K562 (cell line): ENCODE results near the gene PBX2. TPM values are rescaled to one million over a fixed set of nuclear protein-coding genes. Genes with fewer than 3 reads are reported as not detected.

ENCODE experiments used
- ATAC-seq: fragments of 200-7000 bp; cut with Tn5 transposase; 3 replicates; pipeline ENCODE4 v1.9.1; 2020; ENCODE audit warnings: moderate library complexity
- BruUV-seq: library from RNA; stranded (reverse); fragments of 400-500 nt; replicated peaks from 2 replicates; lab custom pipeline; 2021; lab: Mats Ljungman, UMichigan
- CTCF ChIA-PET: fragments of 300-600 bp; formaldehyde crosslinking; extraction: SDS; loops from one replicate; lab custom pipeline; 2021; ENCODE audit warnings: low intra/inter-chr PET ratio; lab: Yijun Ruan, JAX
- POLR2A ChIA-PET: fragments of 300-600, 350-650 bp; sonication (Branson Sonifier 250); formaldehyde crosslinking; extraction: SDS; loops from one replicate; lab custom pipeline; 2021; ENCODE audit warnings: antibody characterized with exemption, inconsistent platforms; lab: Yijun Ruan, JAX
- DNase-seq, 4 experiments: peaks; one replicate each; pipeline versions ENCODE4 v3.0.0 to v3.0.0-alpha.2; 2011 to 2018; ENCODE audit warnings: low spot score in 3 of 4, mixed read lengths in 3 of 4; ENCODE audit errors: extremely low read depth in 1 of 4
- FAIRE-seq: peaks from 2 replicates; lab custom pipeline; 2011; peaks lifted over from hg19 to GRCh38; lab: Jason Lieb, UNC
- H2AFZ ChIP-seq: 2 replicates; pipeline ENCODE4 v1.6.0; 2011; ENCODE audit warnings: low read depth, low read length, control low read depth, inconsistent platforms
- H3K27ac ChIP-seq: fragments of 200-600 bp; 3 replicates; pipeline ENCODE4 v1.8.0; 2011; ENCODE audit warnings: low read depth, mild to moderate bottlenecking, control low read depth, inconsistent platforms, low read length, moderate library complexity, mixed read lengths; ENCODE audit errors: extremely low read depth
- H3K27me3 ChIP-seq, 2 experiments: fragments of 300-600 bp in 1 of 2; 2 replicates in 1 of 2; 3 replicates in 1 of 2; pipeline versions ENCODE4 v1.6.0 to v1.8.0; 2011; ENCODE audit warnings: inconsistent platforms in 2 of 2, low read length in 2 of 2, mild to moderate bottlenecking in 1 of 2, mixed read lengths in 1 of 2, moderate library complexity in 1 of 2; ENCODE audit not compliant: control insufficient read depth in 2 of 2, insufficient read depth in 2 of 2
- H3K36me3 ChIP-seq: fragments of 300-600 bp; 3 replicates; pipeline ENCODE4 v1.8.0; 2011; ENCODE audit warnings: mild to moderate bottlenecking, low read length, inconsistent platforms; ENCODE audit not compliant: control insufficient read depth, insufficient read depth
- H3K4me1 ChIP-seq, 2 experiments: fragments of 200-600 bp in 1 of 2; replicated peaks in 1 of 2; 2 replicates in 1 of 2; 3 replicates in 1 of 2; pipeline versions ENCODE4 v1.5.1 to v1.8.0; 2011; ENCODE audit warnings: inconsistent platforms in 2 of 2, low read length in 2 of 2, mild to moderate bottlenecking in 1 of 2, mixed read lengths in 1 of 2, moderate library complexity in 1 of 2; ENCODE audit not compliant: control insufficient read depth in 2 of 2, insufficient read depth in 2 of 2
- H3K4me2 ChIP-seq: 2 replicates; pipeline ENCODE4 v1.6.1; 2011; ENCODE audit warnings: low read length, control low read depth, inconsistent platforms, mixed read lengths; ENCODE audit not compliant: insufficient read depth
- H3K4me3 ChIP-seq: fragments of 200-600 bp; sonication (generic), shearing (Covaris generic); 2 replicates; pipeline ENCODE4 v1.5.1; 2016; ENCODE audit warnings: control low read depth, inconsistent platforms
- H3K79me2 ChIP-seq: fragments of 200-600 bp; 3 replicates; pipeline ENCODE4 v1.8.0; 2011; ENCODE audit warnings: low read length, inconsistent platforms; ENCODE audit not compliant: control insufficient read depth, insufficient read depth
- H3K9ac ChIP-seq, 2 experiments: 2 replicates each; pipeline versions ENCODE4 v1.6.0 to v1.6.1; 2011; ENCODE audit warnings: low read depth in 2 of 2, low read length in 2 of 2, control low read depth in 1 of 2, inconsistent platforms in 1 of 2, mild to moderate bottlenecking in 1 of 2, mixed read lengths in 1 of 2; ENCODE audit not compliant: insufficient read depth in 1 of 2
- H3K9me1 ChIP-seq: one replicate; pipeline ENCODE4 v1.6.0; 2011; ENCODE audit warnings: inconsistent platforms, mild to moderate bottlenecking, low read length, moderate library complexity; ENCODE audit not compliant: control insufficient read depth, insufficient read depth
- H3K9me3 ChIP-seq: replicated peaks from 2 replicates; pipeline ENCODE4 v1.5.1; 2011; ENCODE audit warnings: low read depth, low read length, inconsistent platforms; ENCODE audit not compliant: control insufficient read depth, insufficient read depth
- H4K20me1 ChIP-seq: replicated peaks from 2 replicates; pipeline ENCODE4 v1.6.1; 2011; ENCODE audit warnings: low read length, inconsistent platforms, mixed read lengths; ENCODE audit not compliant: control insufficient read depth, insufficient read depth
- C11orf30 ChIP-seq: fragments of 450-650 bp; IDR thresholded peaks from 2 replicates; pipeline ENCODE4 v1.6.1; 2016; ENCODE audit warnings: low read depth, mild to moderate bottlenecking
- CREB5 ChIP-seq: fragments of 250-450 bp; sonication (Bioruptor Pico); IDR thresholded peaks from 2 replicates; pipeline ENCODE4 v1.5.0; 2020; ENCODE audit warnings: mild to moderate bottlenecking
- FOXK2 ChIP-seq, 2 experiments: fragments of 450-650 bp; IDR thresholded peaks in 1 of 2; conservative IDR thresholded peaks in 1 of 2; 2 replicates each; pipeline ENCODE4 v1.6.1; 2016; ENCODE audit warnings: low read depth in 2 of 2, mild to moderate bottlenecking in 1 of 2
- HMBOX1 ChIP-seq: sonication (generic); IDR thresholded peaks from 2 replicates; pipeline ENCODE4 v1.6.1; 2016
- NELFE ChIP-seq: IDR thresholded peaks from 2 replicates; pipeline ENCODE4 v1.6.1; 2011; ENCODE audit warnings: mild to moderate bottlenecking; ENCODE audit not compliant: insufficient read depth, insufficient read length
- PRPF4 ChIP-seq: fragments of 200-400 bp; formaldehyde crosslinking; IDR thresholded peaks from one replicate; pipeline ENCODE4 v1.6.1; 2017; ENCODE audit warnings: low read length, low read depth, mild to moderate bottlenecking; ENCODE audit not compliant: insufficient read depth, poor library complexity, severe bottlenecking
- SAFB2 ChIP-seq: fragments of 200-400 bp; formaldehyde crosslinking; IDR thresholded peaks from 2 replicates; pipeline ENCODE4 v1.6.1; 2018; ENCODE audit warnings: borderline replicate concordance, low read length, low read depth, moderate library complexity; ENCODE audit not compliant: severe bottlenecking
- SMARCA5 ChIP-seq: fragments of 450-650 bp; IDR thresholded peaks from 2 replicates; pipeline ENCODE4 v1.6.1; 2016
- SRSF3 ChIP-seq: fragments of 200-400 bp; formaldehyde crosslinking; IDR thresholded peaks from 2 replicates; pipeline ENCODE4 v1.6.1; 2016; ENCODE audit warnings: mild to moderate bottlenecking, low read length, moderate library complexity; ENCODE audit not compliant: insufficient read depth
- TCF3 ChIP-seq: sonication (generic); formaldehyde crosslinking; IDR thresholded peaks from 2 replicates; pipeline ENCODE4 v1.4.0; 2020; ENCODE audit warnings: mild to moderate bottlenecking, missing genetic modification reagents
- WGBS: fragments of 100-300 bp; shearing (Covaris generic); methylation state at CpG from one replicate; pipeline ENCODE4 v1.1.6; 2016; ENCODE audit warnings: low coverage, mixed read lengths; ENCODE audit not compliant: insufficient coverage; ENCODE audit errors: missing lambda C conversion rate; 5-methylcytosine and 5-hydroxymethylcytosine counted together
- in situ Hi-C: fragments of 300-500 bp; cut with MboI; formaldehyde crosslinking; loops from 4 replicates; pipeline ENCODE4 v1.15.0; 2018; ENCODE audit warnings: inconsistent platforms, mixed read lengths
- intact Hi-C: fragments of 100-400 bp; cut with micrococcal nuclease; formaldehyde crosslinking; loops from 2 replicates; pipeline ENCODE4 v1.14.2; 2022
- polyA plus RNA-seq, 8 experiments: library from polyadenylated mRNA; depleted of rRNA in 4 of 8; stranded (reverse) in 5 of 8; unstranded in 3 of 8; fragments of >200 nt; fragmentation: Nextera tagmentation in 2 of 8; fragmentation: Illumina TruSeq in 1 of 8; extraction: Ambion mirVana in 2 of 8; extraction: Trizol in 1 of 8; gene quantifications; 2 replicates each; pipeline versions ENCODE4 v1.2.1 to v1.2.3, GENCODE V29; 2011 to 2014; ENCODE audit warnings: inconsistent platforms in 1 of 8, missing spikeins in 1 of 8
- total RNA-seq, 7 experiments: library from RNA; depleted of rRNA in 6 of 7; stranded (reverse); fragments of >200 nt in 6 of 7; fragmentation: Illumina TruSeq in 2 of 7; extraction: Trizol in 2 of 7; gene quantifications; 2 replicates each; pipeline versions ENCODE4 v1.2.1 to v1.2.3, GENCODE V29; 2011 to 2021; ENCODE audit warnings: low replicate concordance in 1 of 7
- TF ChIP-seq, protein P1 (sequence below): sonication (generic); formaldehyde crosslinking; IDR thresholded peaks from 2 replicates; pipeline ENCODE4 v1.8.0; 2022; ENCODE audit warnings: missing genetic modification reagents, mild to moderate bottlenecking, borderline replicate concordance
- TF ChIP-seq, protein P2 (sequence below): fragments of 450-650 bp; IDR thresholded peaks from 2 replicates; pipeline ENCODE4 v1.7.1; 2018; ENCODE audit warnings: mild to moderate bottlenecking, low read depth; ENCODE audit not compliant: partially characterized antibody

The PBX2 gene
- total and polyA plus RNA-seq, 9 of the 15 experiments (the other 6 are each of a cell fraction or from before 2014, with no cell fraction given) = 1.9 to 134 (median 62.5) TPM

GRCh38 chr6:32176476-32177182 lies 13.4 kb downstream of the PBX2 start:
- ChIA-PET POLR2A (interaction anchor here (0.7 to 4.5 kb wide), 14 partner anchors 8 to 336 kb away, joined by 3 to 30 read pairs (median 4); partner anchors contain the start of genes ATF6B, EGFL8, FKBPL and PBX2), CTCF (no interaction called here)
- 21% methylated on average over 5 of the region's 5 CpGs for WGBS
- H3K27ac ChIP-seq = peak overlapping the region; percentile 94
- peak overlapping the region; percentile 88 for H3K4me3 ChIP-seq
- H3K9me3 ChIP-seq = no peaks in the 10 kb centered on the region
- H3K36me3 ChIP-seq = peaks cover 37% of the 10 kb centered on the region; the same call in 2 of the 3 replicates
- H3K79me2 ChIP-seq = peaks cover 74% of the 10 kb centered on the region
- intact Hi-C loops = loop anchor here (1.0 to 10.0 kb wide), 4 partner anchors 19 to 512 kb away; partner anchors contain the start of genes C6orf47, CSNK2B, FKBPL and GPANK1
- peak overlapping the region; percentile 83 to 86; a peak in 3 of 4 replicates for H3K9ac ChIP-seq
- H2AFZ ChIP-seq = peak overlapping the region; percentile 92
- no peaks in the 10 kb centered on the region for H4K20me1 ChIP-seq
- H3K4me2 ChIP-seq = peak overlapping the region; percentile 100
- no peaks in the 10 kb centered on the region for H3K27me3 ChIP-seq
- FAIRE-seq (peak; percentile 6), ATAC-seq (no peak), DNase-seq (peak in 3 of 4 experiments; percentile 33 to 58 (median 50))
- BruUV-seq = no TSS peak
- H3K4me1 ChIP-seq = peaks cover 27 to 56% of the 10 kb centered on the region in 2 experiments
- H3K9me1 ChIP-seq = peaks cover 7% of the 10 kb centered on the region
- in situ Hi-C loops = no loop called here
- TF ChIP-seq PRPF4 = no peak
- TF ChIP-seq SRSF3 = no peak
- no peak for TF ChIP-seq HMBOX1
- TF ChIP-seq, protein P1, sequence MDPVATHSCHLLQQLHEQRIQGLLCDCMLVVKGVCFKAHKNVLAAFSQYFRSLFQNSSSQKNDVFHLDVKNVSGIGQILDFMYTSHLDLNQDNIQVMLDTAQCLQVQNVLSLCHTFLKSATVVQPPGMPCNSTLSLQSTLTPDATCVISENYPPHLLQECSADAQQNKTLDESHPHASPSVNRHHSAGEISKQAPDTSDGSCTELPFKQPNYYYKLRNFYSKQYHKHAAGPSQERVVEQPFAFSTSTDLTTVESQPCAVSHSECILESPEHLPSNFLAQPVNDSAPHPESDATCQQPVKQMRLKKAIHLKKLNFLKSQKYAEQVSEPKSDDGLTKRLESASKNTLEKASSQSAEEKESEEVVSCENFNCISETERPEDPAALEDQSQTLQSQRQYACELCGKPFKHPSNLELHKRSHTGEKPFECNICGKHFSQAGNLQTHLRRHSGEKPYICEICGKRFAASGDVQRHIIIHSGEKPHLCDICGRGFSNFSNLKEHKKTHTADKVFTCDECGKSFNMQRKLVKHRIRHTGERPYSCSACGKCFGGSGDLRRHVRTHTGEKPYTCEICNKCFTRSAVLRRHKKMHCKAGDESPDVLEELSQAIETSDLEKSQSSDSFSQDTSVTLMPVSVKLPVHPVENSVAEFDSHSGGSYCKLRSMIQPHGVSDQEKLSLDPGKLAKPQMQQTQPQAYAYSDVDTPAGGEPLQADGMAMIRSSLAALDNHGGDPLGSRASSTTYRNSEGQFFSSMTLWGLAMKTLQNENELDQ (CRISPR knock-in tag) = no peak
- TF ChIP-seq C11orf30 = no peak
- no peak for TF ChIP-seq CREB5 (CRISPR knock-in tag)
- TF ChIP-seq NELFE = no peak
- peak; percentile 11; the same call in 1 of the 2 replicates for TF ChIP-seq SMARCA5
- TF ChIP-seq FOXK2 (conservative IDR thresholded peaks at IDR 0.05 in 1 of 2, IDR thresholded peaks at IDR 0.05 in 1 of 2; ENCODE audit: low read depth in 2 of 2) = peak in 1 of 2 experiments; percentile 46; a peak in 3 of 4 replicates
- TF ChIP-seq SAFB2 = no peak
- TF ChIP-seq, protein P2, sequence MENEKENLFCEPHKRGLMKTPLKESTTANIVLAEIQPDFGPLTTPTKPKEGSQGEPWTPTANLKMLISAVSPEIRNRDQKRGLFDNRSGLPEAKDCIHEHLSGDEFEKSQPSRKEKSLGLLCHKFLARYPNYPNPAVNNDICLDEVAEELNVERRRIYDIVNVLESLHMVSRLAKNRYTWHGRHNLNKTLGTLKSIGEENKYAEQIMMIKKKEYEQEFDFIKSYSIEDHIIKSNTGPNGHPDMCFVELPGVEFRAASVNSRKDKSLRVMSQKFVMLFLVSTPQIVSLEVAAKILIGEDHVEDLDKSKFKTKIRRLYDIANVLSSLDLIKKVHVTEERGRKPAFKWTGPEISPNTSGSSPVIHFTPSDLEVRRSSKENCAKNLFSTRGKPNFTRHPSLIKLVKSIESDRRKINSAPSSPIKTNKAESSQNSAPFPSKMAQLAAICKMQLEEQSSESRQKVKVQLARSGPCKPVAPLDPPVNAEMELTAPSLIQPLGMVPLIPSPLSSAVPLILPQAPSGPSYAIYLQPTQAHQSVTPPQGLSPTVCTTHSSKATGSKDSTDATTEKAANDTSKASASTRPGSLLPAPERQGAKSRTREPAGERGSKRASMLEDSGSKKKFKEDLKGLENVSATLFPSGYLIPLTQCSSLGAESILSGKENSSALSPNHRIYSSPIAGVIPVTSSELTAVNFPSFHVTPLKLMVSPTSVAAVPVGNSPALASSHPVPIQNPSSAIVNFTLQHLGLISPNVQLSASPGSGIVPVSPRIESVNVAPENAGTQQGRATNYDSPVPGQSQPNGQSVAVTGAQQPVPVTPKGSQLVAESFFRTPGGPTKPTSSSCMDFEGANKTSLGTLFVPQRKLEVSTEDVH = no peak
- TF ChIP-seq TCF3 (CRISPR knock-in tag) = no peak
